K562 (cell line): ENCODE data around the gene TFAP2E. TPM values are rescaled to one million over a fixed set of nuclear protein-coding genes. Genes with fewer than 3 reads are reported as not detected.

ENCODE experiments used
- COPS2 ChIP-seq: fragments of 450-650 bp; conservative IDR thresholded peaks from 2 replicates; pipeline ENCODE4 v1.6.1; 2016; ENCODE audit warnings: mild to moderate bottlenecking, moderate library complexity
- CREB3L1 ChIP-seq: fragments of 450-650 bp; IDR thresholded peaks from 2 replicates; pipeline ENCODE4 v1.6.1; 2014; ENCODE audit warnings: low read depth, mild to moderate bottlenecking, moderate library complexity, borderline replicate concordance
- DMBX1 ChIP-seq: fragments of 250-450 bp; sonication (Bioruptor Pico); IDR thresholded peaks from 2 replicates; pipeline ENCODE4 v1.8.0; 2022; ENCODE audit warnings: inconsistent platforms, mild to moderate bottlenecking, moderate library complexity, borderline replicate concordance
- EHMT2 ChIP-seq: fragments of 450-650 bp; IDR thresholded peaks from 2 replicates; pipeline ENCODE4 v1.6.1; 2018; ENCODE audit warnings: antibody characterized with exemption
- FOXK2 ChIP-seq, 2 experiments: fragments of 450-650 bp; IDR thresholded peaks in 1 of 2; conservative IDR thresholded peaks in 1 of 2; 2 replicates each; pipeline ENCODE4 v1.6.1; 2016; ENCODE audit warnings: low read depth in 2 of 2, mild to moderate bottlenecking in 1 of 2
- NR3C1 ChIP-seq: sonication (generic); formaldehyde crosslinking; IDR thresholded peaks from 2 replicates; pipeline ENCODE4 v1.8.1; 2022; ENCODE audit warnings: missing genetic modification reagents
- PCBP1 ChIP-seq: fragments of 200-400 bp; formaldehyde crosslinking; IDR thresholded peaks from 2 replicates; pipeline ENCODE4 v1.6.1; 2018; ENCODE audit warnings: mild to moderate bottlenecking, low read depth, low read length; ENCODE audit not compliant: poor library complexity, severe bottlenecking
- SMAD3 ChIP-seq: fragments of 450-650 bp; formaldehyde crosslinking; conservative IDR thresholded peaks from 2 replicates; pipeline ENCODE4 v1.4.0; 2020; ENCODE audit warnings: mild to moderate bottlenecking
- TAL1 ChIP-seq: fragments of 450-650 bp; IDR thresholded peaks from 2 replicates; pipeline ENCODE4 v1.6.1; 2016; ENCODE audit warnings: mild to moderate bottlenecking
- ZBTB40 ChIP-seq, 2 experiments: fragments of 450-650 bp in 1 of 2; sonication (generic) in 1 of 2; formaldehyde crosslinking in 1 of 2; IDR thresholded peaks; 2 replicates each; pipeline versions ENCODE4 v1.7.1 to v1.9.0; 2016 to 2022; ENCODE audit warnings: inconsistent platforms in 1 of 2, mild to moderate bottlenecking in 1 of 2, missing genetic modification reagents in 1 of 2
- ZC3H4 ChIP-seq: sonication (generic); formaldehyde crosslinking; IDR thresholded peaks from 2 replicates; pipeline ENCODE4 v1.9.0; 2021; ENCODE audit warnings: missing genetic modification reagents, borderline replicate concordance
- ZNF133 ChIP-seq: fragments of 250-450 bp; sonication (Bioruptor Pico); IDR thresholded peaks from 2 replicates; pipeline ENCODE4 v1.4.0; 2020; ENCODE audit warnings: mild to moderate bottlenecking
- ZNF23 ChIP-seq: fragments of 250-450 bp; sonication (Bioruptor Pico); IDR thresholded peaks from 2 replicates; pipeline ENCODE4 v1.4.0; 2020; ENCODE audit warnings: mild to moderate bottlenecking
- ZNF586 ChIP-seq: fragments of 450-650 bp; formaldehyde crosslinking; conservative IDR thresholded peaks from 2 replicates; pipeline ENCODE4 v1.4.0; 2020; ENCODE audit warnings: mild to moderate bottlenecking, moderate library complexity
- ZNF696 ChIP-seq: fragments of 250-450 bp; sonication (Bioruptor Pico); conservative IDR thresholded peaks from 2 replicates; pipeline ENCODE4 v1.4.0; 2020; ENCODE audit warnings: mild to moderate bottlenecking, moderate library complexity
- ZNF764 ChIP-seq: fragments of 250-450 bp; sonication (Bioruptor Pico); IDR thresholded peaks from 2 replicates; pipeline ENCODE4 v1.4.0; 2020; ENCODE audit warnings: low read depth, mild to moderate bottlenecking, moderate library complexity
- polyA plus RNA-seq, 8 experiments: library from polyadenylated mRNA; depleted of rRNA in 4 of 8; stranded (reverse) in 5 of 8; unstranded in 3 of 8; fragments of >200 nt; fragmentation: Nextera tagmentation in 2 of 8; fragmentation: Illumina TruSeq in 1 of 8; extraction: Ambion mirVana in 2 of 8; extraction: Trizol in 1 of 8; gene quantifications; 2 replicates each; pipeline versions ENCODE4 v1.2.1 to v1.2.3, GENCODE V29; 2011 to 2014; ENCODE audit warnings: inconsistent platforms in 1 of 8, missing spikeins in 1 of 8
- total RNA-seq, 7 experiments: library from RNA; depleted of rRNA in 6 of 7; stranded (reverse); fragments of >200 nt in 6 of 7; fragmentation: Illumina TruSeq in 2 of 7; extraction: Trizol in 2 of 7; gene quantifications; 2 replicates each; pipeline versions ENCODE4 v1.2.1 to v1.2.3, GENCODE V29; 2011 to 2021; ENCODE audit warnings: low replicate concordance in 1 of 7
- TF ChIP-seq, protein P1 (sequence below): fragments of 250-450 bp; sonication (Bioruptor Pico); IDR thresholded peaks from 2 replicates; pipeline ENCODE4 v1.8.0; 2021; ENCODE audit warnings: borderline replicate concordance, mild to moderate bottlenecking, moderate library complexity; ENCODE audit not compliant: poor library complexity, severe bottlenecking

Gene TFAP2E
- total and polyA plus RNA-seq, 9 of the 15 experiments (the other 6 are each of a cell fraction or from before 2014, with no cell fraction given): 0.03 to 0.11 (median 0.07) TPM; not detected in 4

DNA sequence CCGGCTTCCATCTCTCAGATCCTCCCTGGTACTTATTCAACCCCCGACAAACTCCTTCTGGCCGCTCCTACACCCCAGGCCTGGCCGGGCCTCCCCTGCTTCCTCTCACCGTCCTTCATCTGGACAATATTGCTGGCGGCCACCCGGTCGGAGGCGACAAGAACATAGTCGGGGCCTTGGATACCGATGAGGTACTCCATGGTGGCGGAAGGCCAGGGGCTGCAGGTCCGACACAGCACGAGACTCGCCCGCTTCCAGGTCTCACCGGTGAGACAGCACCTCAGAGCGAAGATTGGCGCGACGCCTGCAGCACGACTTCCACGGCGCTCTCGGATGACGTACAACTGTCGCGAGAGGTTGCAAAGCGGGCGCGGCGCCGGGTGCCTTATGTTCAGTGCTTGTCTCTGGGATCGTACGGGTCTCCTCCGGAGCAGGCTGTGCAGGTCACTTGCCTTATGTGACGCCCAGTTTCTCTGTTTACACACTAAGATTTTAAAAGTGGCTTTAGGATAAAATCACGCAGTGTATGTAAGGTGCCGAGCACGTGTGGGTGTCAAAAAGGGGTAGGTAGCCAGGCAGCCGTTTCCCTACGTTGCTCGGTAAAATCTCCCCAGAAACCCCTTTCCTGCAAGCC lies 68.2 kb downstream of the TFAP2E start, which contains the start of gene PSMB2 (continued):
- TF ChIP-seq ZNF133 (CRISPR knock-in tag) (no peak), PCBP1 (no peak), FOXK2 (conservative IDR thresholded peaks at IDR 0.05 in 1 of 2, IDR thresholded peaks at IDR 0.05 in 1 of 2; ENCODE audit: low read depth in 2 of 2) (peak; percentile 87 to 90), COPS2 (no peak), EHMT2 (no peak), ZNF23 (CRISPR knock-in tag) (no peak), NR3C1 (CRISPR knock-in tag) (no peak), ZNF586 (CRISPR knock-in tag) (no peak), CREB3L1 (peak; percentile 89; the same call in 1 of the 2 replicates), TAL1 (no peak), ZBTB40 (IDR thresholded peaks at IDR 0.05) (no peak), ZBTB40 (CRISPR knock-in tag; IDR thresholded peaks at IDR 0.05) (no peak), ZC3H4 (CRISPR knock-in tag) (no peak), DMBX1 (no peak), ZNF696 (CRISPR knock-in tag) (0 out of 2 replicates have a peak, but pooled peaks have one; percentile 46), ZNF764 (CRISPR knock-in tag) (no peak), SMAD3 (CRISPR knock-in tag) (no peak)
- TF ChIP-seq, protein P1, sequence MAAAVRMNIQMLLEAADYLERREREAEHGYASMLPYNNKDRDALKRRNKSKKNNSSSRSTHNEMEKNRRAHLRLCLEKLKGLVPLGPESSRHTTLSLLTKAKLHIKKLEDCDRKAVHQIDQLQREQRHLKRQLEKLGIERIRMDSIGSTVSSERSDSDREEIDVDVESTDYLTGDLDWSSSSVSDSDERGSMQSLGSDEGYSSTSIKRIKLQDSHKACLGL (CRISPR knock-in tag): peak; percentile 58
